ENCODE measurements around the gene THSD7A. TPM values are rescaled to one million over a fixed set of nuclear protein-coding genes. Genes with fewer than 3 reads are reported as not detected.

Gene THSD7A
- total and polyA plus RNA-seq, 2 donors: 0.50 to 1.5 TPM

- no peak for DNase-seq (ENCODE audit: low read depth in 6 of 9, low spot score in 9 of 9)
- Histone ChIP-seq H3K27ac (ENCODE audit: low read depth in 1 of 2, low read length in 1 of 2) (no peak overlapping the region), H3K36me3 (ENCODE audit: control insufficient read depth in 2 of 2, insufficient read depth in 2 of 2, low read length in 1 of 2) (no peaks in the 10 kb centered on the region)
Observed at GRCh38 chr7:11605749-11606148, 226.2 kb downstream of the THSD7A start.

GRCh38 chr7:11604505-11604904 is 227.5 kb downstream of the THSD7A start:
- WGBS: 97% methylated on average over 1 of the region's 1 CpG
- no peak for DNase-seq (ENCODE audit: low read depth in 6 of 9, low spot score in 9 of 9)
- no peaks in the 10 kb centered on the region for H3K36me3 ChIP-seq (ENCODE audit: control insufficient read depth in 2 of 2, insufficient read depth in 2 of 2, low read length in 1 of 2)
- H3K27me3 ChIP-seq (ENCODE audit: control insufficient read depth in 2 of 2, insufficient read depth in 1 of 2, low read length in 1 of 2): no peaks in the 10 kb centered on the region
- no peak overlapping the region for H3K27ac ChIP-seq (ENCODE audit: low read depth in 1 of 2, low read length in 1 of 2)
- no peaks in the 10 kb centered on the region for H3K4me1 ChIP-seq (ENCODE audit: control insufficient read depth in 2 of 2, insufficient read depth in 2 of 2, low read length in 2 of 2)
- no peaks in the 10 kb centered on the region for H3K9me3 ChIP-seq (ENCODE audit: control insufficient read depth in 2 of 2, insufficient read depth in 1 of 2, low read length in 1 of 2)
- H3K4me3 ChIP-seq (ENCODE audit: low read length in 2 of 2): no peak overlapping the region

More at GRCh38 chr7:11605749-11606148, 226.2 kb downstream of the THSD7A start:
- Histone ChIP-seq H3K9me3 (ENCODE audit: control insufficient read depth in 2 of 2, insufficient read depth in 1 of 2, low read length in 1 of 2) (no peaks in the 10 kb centered on the region), H3K4me1 (ENCODE audit: control insufficient read depth in 2 of 2, insufficient read depth in 2 of 2, low read length in 2 of 2) (no peaks in the 10 kb centered on the region), H3K27me3 (ENCODE audit: control insufficient read depth in 2 of 2, insufficient read depth in 1 of 2, low read length in 1 of 2) (no peaks in the 10 kb centered on the region), H3K4me3 (ENCODE audit: low read length in 2 of 2) (no peak overlapping the region)

- no peak for DNase-seq (ENCODE audit: low read depth in 6 of 9, low spot score in 9 of 9)
- Histone ChIP-seq H3K4me3 (ENCODE audit: low read length in 2 of 2) (no peak overlapping the region), H3K36me3 (ENCODE audit: control insufficient read depth in 2 of 2, insufficient read depth in 2 of 2, low read length in 1 of 2) (no peaks in the 10 kb centered on the region), H3K27me3 (ENCODE audit: control insufficient read depth in 2 of 2, insufficient read depth in 1 of 2, low read length in 1 of 2) (no peaks in the 10 kb centered on the region), H3K9me3 (ENCODE audit: control insufficient read depth in 2 of 2, insufficient read depth in 1 of 2, low read length in 1 of 2) (no peaks in the 10 kb centered on the region), H3K27ac (ENCODE audit: low read depth in 1 of 2, low read length in 1 of 2) (no peak overlapping the region), H3K4me1 (ENCODE audit: control insufficient read depth in 2 of 2, insufficient read depth in 2 of 2, low read length in 2 of 2) (no peaks in the 10 kb centered on the region)
Observed at GRCh38 chr7:11601761-11602160, 230.2 kb downstream of the THSD7A start.

- Histone ChIP-seq H3K27ac (ENCODE audit: low read depth in 1 of 2, low read length in 1 of 2) (no peak overlapping the region), H3K4me3 (ENCODE audit: low read length in 2 of 2) (no peak overlapping the region), H3K9me3 (ENCODE audit: control insufficient read depth in 2 of 2, insufficient read depth in 1 of 2, low read length in 1 of 2) (no peaks in the 10 kb centered on the region), H3K4me1 (ENCODE audit: control insufficient read depth in 2 of 2, insufficient read depth in 2 of 2, low read length in 2 of 2) (no peaks in the 10 kb centered on the region), H3K36me3 (ENCODE audit: control insufficient read depth in 2 of 2, insufficient read depth in 2 of 2, low read length in 1 of 2) (no peaks in the 10 kb centered on the region), H3K27me3 (ENCODE audit: control insufficient read depth in 2 of 2, insufficient read depth in 1 of 2, low read length in 1 of 2) (no peaks in the 10 kb centered on the region)
- no peak for DNase-seq (ENCODE audit: low read depth in 6 of 9, low spot score in 9 of 9)
- WGBS: 80% methylated on average over 5 of the region's 5 CpGs
Observed at GRCh38 chr7:11593322-11593721, 238.7 kb downstream of the THSD7A start.

- Histone ChIP-seq H3K27ac (ENCODE audit: low read depth in 1 of 2, low read length in 1 of 2) (no peak overlapping the region), H3K4me3 (ENCODE audit: low read length in 2 of 2) (no peak overlapping the region), H3K27me3 (ENCODE audit: control insufficient read depth in 2 of 2, insufficient read depth in 1 of 2, low read length in 1 of 2) (no peaks in the 10 kb centered on the region), H3K4me1 (ENCODE audit: control insufficient read depth in 2 of 2, insufficient read depth in 2 of 2, low read length in 2 of 2) (no peaks in the 10 kb centered on the region), H3K9me3 (ENCODE audit: control insufficient read depth in 2 of 2, insufficient read depth in 1 of 2, low read length in 1 of 2) (no peaks in the 10 kb centered on the region), H3K36me3 (ENCODE audit: control insufficient read depth in 2 of 2, insufficient read depth in 2 of 2, low read length in 1 of 2) (no peaks in the 10 kb centered on the region)
- no peak for DNase-seq (ENCODE audit: low read depth in 6 of 9, low spot score in 9 of 9)
- 91% methylated on average over 3 of the region's 3 CpGs for WGBS
Observed at GRCh38 chr7:11592699-11593098, 239.3 kb downstream of the THSD7A start.

GRCh38 chr7:11591943-11592342 is 240.1 kb downstream of the THSD7A start:
- no peaks in the 10 kb centered on the region for H3K36me3 ChIP-seq (ENCODE audit: control insufficient read depth in 2 of 2, insufficient read depth in 2 of 2, low read length in 1 of 2)
- H3K9me3 ChIP-seq (ENCODE audit: control insufficient read depth in 2 of 2, insufficient read depth in 1 of 2, low read length in 1 of 2): no peaks in the 10 kb centered on the region
- no peaks in the 10 kb centered on the region for H3K4me1 ChIP-seq (ENCODE audit: control insufficient read depth in 2 of 2, insufficient read depth in 2 of 2, low read length in 2 of 2)
- H3K27ac ChIP-seq (ENCODE audit: low read depth in 1 of 2, low read length in 1 of 2): no peak overlapping the region
- H3K4me3 ChIP-seq (ENCODE audit: low read length in 2 of 2): no peak overlapping the region
- no peaks in the 10 kb centered on the region for H3K27me3 ChIP-seq (ENCODE audit: control insufficient read depth in 2 of 2, insufficient read depth in 1 of 2, low read length in 1 of 2)
- DNase-seq (ENCODE audit: low read depth in 6 of 9, low spot score in 9 of 9): no peak

- Histone ChIP-seq H3K9me3 (ENCODE audit: control insufficient read depth in 2 of 2, insufficient read depth in 1 of 2, low read length in 1 of 2) (no peaks in the 10 kb centered on the region), H3K4me1 (ENCODE audit: control insufficient read depth in 2 of 2, insufficient read depth in 2 of 2, low read length in 2 of 2) (no peaks in the 10 kb centered on the region), H3K27ac (ENCODE audit: low read depth in 1 of 2, low read length in 1 of 2) (no peak overlapping the region), H3K36me3 (ENCODE audit: control insufficient read depth in 2 of 2, insufficient read depth in 2 of 2, low read length in 1 of 2) (no peaks in the 10 kb centered on the region), H3K4me3 (ENCODE audit: low read length in 2 of 2) (no peak overlapping the region), H3K27me3 (ENCODE audit: control insufficient read depth in 2 of 2, insufficient read depth in 1 of 2, low read length in 1 of 2) (no peaks in the 10 kb centered on the region)
- WGBS: 84% methylated on average over 6 of the region's 6 CpGs
- no peak for DNase-seq (ENCODE audit: low read depth in 6 of 9, low spot score in 9 of 9)
Observed at GRCh38 chr7:11591055-11591633, 240.9 kb downstream of the THSD7A start.

- no peak for DNase-seq (ENCODE audit: low read depth in 6 of 9, low spot score in 9 of 9)
- no peaks in the 10 kb centered on the region for H3K27me3 ChIP-seq (ENCODE audit: control insufficient read depth in 2 of 2, insufficient read depth in 1 of 2, low read length in 1 of 2)
- H3K36me3 ChIP-seq (ENCODE audit: control insufficient read depth in 2 of 2, insufficient read depth in 2 of 2, low read length in 1 of 2): no peaks in the 10 kb centered on the region
- H3K4me1 ChIP-seq (ENCODE audit: control insufficient read depth in 2 of 2, insufficient read depth in 2 of 2, low read length in 2 of 2): no peaks in the 10 kb centered on the region
- no peak overlapping the region for H3K27ac ChIP-seq (ENCODE audit: low read depth in 1 of 2, low read length in 1 of 2)
- 93% methylated on average over 4 of the region's 4 CpGs for WGBS
- no peak overlapping the region for H3K4me3 ChIP-seq (ENCODE audit: low read length in 2 of 2)
- no peaks in the 10 kb centered on the region for H3K9me3 ChIP-seq (ENCODE audit: control insufficient read depth in 2 of 2, insufficient read depth in 1 of 2, low read length in 1 of 2)
Observed at GRCh38 chr7:11589251-11589650, 242.7 kb downstream of the THSD7A start.

GRCh38 chr7:11587814-11588213 is 244.2 kb downstream of the THSD7A start:
- H3K27ac ChIP-seq (ENCODE audit: low read depth in 1 of 2, low read length in 1 of 2): no peak overlapping the region
- 86% methylated on average over 1 of the region's 1 CpG for WGBS
- no peaks in the 10 kb centered on the region for H3K27me3 ChIP-seq (ENCODE audit: control insufficient read depth in 2 of 2, insufficient read depth in 1 of 2, low read length in 1 of 2)
- H3K4me3 ChIP-seq (ENCODE audit: low read length in 2 of 2): no peak overlapping the region
- no peaks in the 10 kb centered on the region for H3K36me3 ChIP-seq (ENCODE audit: control insufficient read depth in 2 of 2, insufficient read depth in 2 of 2, low read length in 1 of 2)
- no peak for DNase-seq (ENCODE audit: low read depth in 6 of 9, low spot score in 9 of 9)
- no peaks in the 10 kb centered on the region for H3K4me1 ChIP-seq (ENCODE audit: control insufficient read depth in 2 of 2, insufficient read depth in 2 of 2, low read length in 2 of 2)
- H3K9me3 ChIP-seq (ENCODE audit: control insufficient read depth in 2 of 2, insufficient read depth in 1 of 2, low read length in 1 of 2): no peaks in the 10 kb centered on the region

- DNase-seq (ENCODE audit: low read depth in 6 of 9, low spot score in 9 of 9): no peak
- Histone ChIP-seq H3K4me1 (ENCODE audit: control insufficient read depth in 2 of 2, insufficient read depth in 2 of 2, low read length in 2 of 2) (no peaks in the 10 kb centered on the region), H3K9me3 (ENCODE audit: control insufficient read depth in 2 of 2, insufficient read depth in 1 of 2, low read length in 1 of 2) (no peaks in the 10 kb centered on the region), H3K4me3 (ENCODE audit: low read length in 2 of 2) (no peak overlapping the region), H3K27ac (ENCODE audit: low read depth in 1 of 2, low read length in 1 of 2) (no peak overlapping the region), H3K27me3 (ENCODE audit: control insufficient read depth in 2 of 2, insufficient read depth in 1 of 2, low read length in 1 of 2) (no peaks in the 10 kb centered on the region), H3K36me3 (ENCODE audit: control insufficient read depth in 2 of 2, insufficient read depth in 2 of 2, low read length in 1 of 2) (no peaks in the 10 kb centered on the region)
- 91% methylated on average over 2 of the region's 2 CpGs for WGBS
Observed at GRCh38 chr7:11587048-11587447, 244.9 kb downstream of the THSD7A start.
